Stimulated activated effector memory CD8-positive, alpha-beta T cell treated with anti-CD3 and anti-CD28 coated beads, Interleukin-12 subunit alpha, Interleukin-12 subunit beta, amount 100 ng/mL, for 72 hours (primary cell): ENCODE measurements around the gene GLOD4.

ENCODE experiments used
- ATAC-seq: fragments of 150-1000 bp; cut with Tn5 transposase; 2 replicates; pipeline ENCODE4 v1.10.0; 2021
- DNase-seq, 2 donors: peaks; one replicate each; pipeline ENCODE4 v3.0.0; 2021 to 2022; ENCODE audit warnings: low spot score in 2 of 2
- H3K27ac Mint-ChIP-seq: one replicate; pipeline ENCODE4 v1.8.0; 2022; ENCODE audit warnings: mild to moderate bottlenecking, mixed read lengths
- H3K36me3 Mint-ChIP-seq: one replicate; pipeline ENCODE4 v1.8.0; 2022; ENCODE audit warnings: mild to moderate bottlenecking, mixed read lengths
- H3K4me1 Mint-ChIP-seq: one replicate; pipeline ENCODE4 v1.8.0; 2022; ENCODE audit warnings: mixed read lengths
- H3K4me3 Mint-ChIP-seq: one replicate; pipeline ENCODE4 v1.8.0; 2022; ENCODE audit warnings: mild to moderate bottlenecking, mixed read lengths
- H3K9me3 Mint-ChIP-seq: one replicate; pipeline ENCODE4 v1.8.0; 2022; ENCODE audit warnings: mixed read lengths

Gene GLOD4

DNA sequence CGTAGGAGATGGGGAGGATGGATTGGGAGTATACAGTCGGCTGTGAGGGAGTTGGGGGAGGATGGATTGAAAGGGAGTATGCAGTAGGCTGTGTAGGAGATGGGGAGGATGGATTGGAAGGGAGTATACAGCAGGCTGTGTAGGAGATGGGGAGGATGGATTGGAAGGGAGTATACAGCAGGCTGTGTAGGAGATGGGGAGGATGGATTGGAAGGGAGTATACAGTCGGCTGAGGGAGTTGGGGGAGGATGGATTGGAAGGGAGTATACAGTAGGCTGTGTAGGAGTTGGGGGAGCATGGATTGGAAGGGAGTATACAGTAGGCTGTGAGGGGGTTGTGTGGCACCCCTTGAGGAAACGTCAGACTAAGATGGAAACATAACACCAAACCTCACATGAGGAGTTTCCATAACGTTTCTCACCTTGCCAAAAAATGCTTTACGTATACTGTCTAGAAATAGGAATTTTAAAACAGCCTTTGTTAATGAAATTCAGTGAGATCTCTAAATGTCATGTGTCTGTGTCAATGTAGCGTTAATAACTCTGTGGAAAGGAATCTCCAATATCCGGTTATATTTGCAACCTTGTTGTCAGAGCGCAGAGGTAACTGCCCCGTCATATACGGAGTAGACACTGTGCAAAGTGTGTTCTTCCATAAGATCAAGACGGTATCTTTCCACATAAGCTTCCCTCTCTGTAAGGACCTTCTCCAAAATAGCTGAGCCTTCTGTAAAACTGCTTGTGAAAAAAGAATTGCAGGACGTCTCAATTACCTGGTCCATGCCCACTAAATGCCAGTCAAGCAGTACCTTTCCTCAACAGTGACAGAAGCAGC lies 61.2 kb downstream of the GLOD4 start:
- DNase-seq (no peak), ATAC-seq (no peak)
- Mint-ChIP-seq H3K36me3 (no peaks in the 10 kb centered on the region), H3K9me3 (no peaks in the 10 kb centered on the region), H3K27ac (no peak overlapping the region), H3K4me3 (no peak overlapping the region), H3K4me1 (no peaks in the 10 kb centered on the region)

- no peaks in the 10 kb centered on the region for H3K36me3 Mint-ChIP-seq
- DNase-seq (no peak), ATAC-seq (no peak)
- no peaks in the 10 kb centered on the region for H3K9me3 Mint-ChIP-seq
- H3K4me3 Mint-ChIP-seq = no peak overlapping the region
- H3K27ac Mint-ChIP-seq = no peak overlapping the region
- peaks cover 8% of the 10 kb centered on the region for H3K4me1 Mint-ChIP-seq
Measured at GRCh38 chr17:718075-718474, 64.0 kb downstream of the GLOD4 start.
